Mammary epithelial cell (primary cell): ENCODE data around the gene PLCE1.

Source experiments
- CTCF ChIP-seq, 2 donors: IDR thresholded peaks in 1 of 2; conservative IDR thresholded peaks in 1 of 2; 2 replicates each; pipeline ENCODE4 v1.5.1; 2011 to 2012; ENCODE audit warnings: inconsistent platforms in 2 of 2, low read length in 2 of 2, mild to moderate bottlenecking in 2 of 2, control low read depth in 1 of 2, low read depth in 1 of 2; ENCODE audit not compliant: insufficient read depth in 1 of 2; ENCODE audit errors: extremely low read depth in 1 of 2
- EZH2 ChIP-seq: IDR thresholded peaks from 2 replicates; pipeline ENCODE4 v1.6.1; 2012; ENCODE audit warnings: low read length, inconsistent platforms, borderline replicate concordance

- no peak for TF ChIP-seq CTCF (conservative IDR thresholded peaks at IDR 0.05 in 1 of 2, IDR thresholded peaks at IDR 0.05 in 1 of 2; ENCODE audit: extremely low read depth in 1 of 2, insufficient read depth in 1 of 2, low read depth in 1 of 2, low read length in 2 of 2)
- no peak for TF ChIP-seq EZH2
Measured at GRCh38 chr10:93951905-93952304, 41.8 kb upstream of the PLCE1 start.
